CD4-positive, alpha-beta T cell treated with Interleukin-6 for 4 hours (primary cell): ENCODE data around the gene PCDHGA8.
A peak's percentile ranks its signal among the peaks of the same experiment; 100 is the strongest.
"Not testable (repeated sequence)": the region's sequence is repeated elsewhere in the genome, so short reads cannot be mapped to it uniquely, and the experiment has no call there.

Experiments
- DNase-seq: peaks from one replicate; pipeline ENCODE4 v3.0.0-alpha.2; 2020; ENCODE audit warnings: mixed read lengths

The PCDHGA8 gene

DNA sequence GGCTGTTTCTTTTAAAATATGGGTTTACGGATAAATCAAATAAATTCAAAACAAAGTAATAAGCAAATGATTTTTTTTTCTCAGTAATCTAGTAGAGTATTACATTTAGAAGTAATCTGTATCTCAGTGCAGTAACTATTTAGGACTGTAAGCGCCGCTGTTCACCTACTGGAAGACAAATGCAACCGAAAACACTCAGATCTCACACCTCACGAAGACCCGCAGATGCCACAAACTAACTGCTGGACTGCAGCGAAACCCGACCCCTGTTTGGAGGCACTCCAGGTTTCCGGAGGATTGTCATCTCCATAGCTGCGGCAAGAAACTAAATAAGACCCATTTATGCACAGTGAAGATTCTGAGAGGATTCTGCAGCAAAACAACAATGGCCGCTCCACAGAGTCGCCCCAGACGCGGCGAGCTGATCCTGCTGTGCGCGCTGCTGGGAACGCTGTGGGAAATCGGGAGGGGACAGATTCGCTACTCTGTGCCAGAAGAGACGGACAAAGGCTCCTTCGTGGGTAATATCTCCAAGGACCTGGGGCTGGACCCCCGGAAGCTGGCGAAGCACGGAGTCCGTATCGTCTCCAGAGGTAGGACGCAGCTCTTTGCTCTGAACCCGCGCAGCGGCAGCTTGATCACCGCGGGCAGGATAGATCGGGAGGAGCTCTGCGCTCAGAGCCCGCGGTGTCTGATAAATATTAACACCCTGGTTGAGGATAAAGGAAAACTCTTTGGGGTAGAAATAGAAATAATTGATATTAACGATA lies at the start of gene PCDHGA8:
TSS of gene PCDHGA8 (plus strand) at position 205 of the 770 bp plus-strand sequence. CDS start at position 386, 181 bp downstream.
- DNase-seq = no peak

- no peak for DNase-seq
Observed at GRCh38 chr5:141342773-141343172, 49.7 kb upstream of the PCDHGA8 start.

DNA sequence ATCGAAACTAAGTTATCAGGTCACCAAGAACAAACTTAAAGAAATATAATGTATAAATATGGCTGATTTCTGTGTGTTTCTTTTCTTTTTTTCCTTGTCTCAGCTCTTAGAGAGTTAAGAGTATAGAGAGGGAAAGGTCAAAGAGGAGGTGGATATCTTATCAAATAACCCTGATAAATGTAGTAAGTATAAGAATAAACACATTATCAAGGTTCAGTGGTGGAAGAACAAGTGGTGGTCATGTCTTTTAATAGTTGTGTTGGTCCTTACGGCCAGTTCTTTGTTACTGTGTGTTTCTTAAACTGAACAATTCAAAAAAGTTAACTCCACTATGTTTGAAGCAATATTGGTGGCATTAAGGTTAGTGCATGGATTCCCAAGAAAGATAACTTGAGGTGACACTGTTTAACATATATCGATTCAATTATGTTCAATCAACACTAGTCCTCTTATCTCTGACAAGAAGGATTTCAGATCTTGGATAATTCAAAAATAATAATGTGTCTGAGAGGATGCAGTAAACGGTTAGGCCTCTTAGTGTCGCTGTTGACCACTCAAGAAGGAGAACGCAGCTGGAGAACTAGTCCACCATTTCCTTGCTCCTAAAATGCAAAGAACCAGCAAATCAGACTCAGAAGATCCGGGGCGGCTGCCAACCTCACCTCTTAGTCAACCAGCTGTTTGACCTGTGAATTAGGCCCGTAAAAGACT lies 49.0 kb upstream of the PCDHGA8 start, which contains the start of gene PCDHGA3:
TSS of gene PCDHGA3 (plus strand) at position 588 of the 711 bp plus-strand sequence. CDS start 205 bp downstream, outside the sequence.
- DNase-seq = no peak

DNA sequence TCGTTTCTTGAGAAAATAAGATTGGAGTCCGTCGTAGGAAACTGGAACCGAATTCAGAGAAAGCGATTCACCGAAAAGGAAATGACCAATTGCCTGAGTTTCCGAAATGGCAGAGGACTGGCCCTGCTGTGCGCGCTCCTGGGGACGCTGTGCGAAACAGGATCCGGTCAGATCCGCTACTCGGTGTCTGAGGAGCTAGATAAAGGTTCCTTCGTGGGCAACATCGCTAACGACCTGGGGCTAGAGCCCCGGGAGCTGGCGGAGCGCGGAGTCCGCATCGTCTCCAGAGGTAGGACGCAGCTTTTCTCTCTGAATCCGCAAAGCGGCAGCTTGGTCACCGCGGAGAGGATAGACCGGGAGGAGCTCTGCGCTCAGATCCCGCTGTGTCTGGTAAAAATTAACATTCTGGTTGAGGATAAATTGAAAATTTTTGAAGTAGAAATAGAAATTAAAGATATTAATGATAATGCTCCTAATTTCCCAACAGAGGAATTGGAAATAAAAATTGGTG lies 48.4 kb upstream of the PCDHGA8 start:
- no peak for DNase-seq

DNA sequence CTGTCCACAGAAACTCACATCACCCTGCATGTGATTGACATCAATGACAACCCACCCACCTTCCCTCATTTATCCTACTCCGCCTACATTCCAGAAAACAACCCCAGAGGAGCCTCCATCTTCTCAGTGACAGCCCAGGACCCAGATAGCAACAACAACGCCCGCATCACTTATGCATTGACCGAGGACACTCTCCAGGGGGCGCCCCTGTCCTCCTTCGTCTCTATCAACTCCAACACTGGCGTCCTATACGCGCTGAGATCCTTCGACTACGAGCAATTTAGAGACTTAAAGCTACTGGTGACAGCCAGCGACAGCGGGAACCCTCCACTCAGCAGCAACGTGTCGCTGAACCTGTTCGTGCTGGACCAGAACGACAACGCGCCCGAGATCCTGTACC lies 47.1 kb upstream of the PCDHGA8 start:
- DNase-seq = no peak

GRCh38 chr5:141346017-141346416 lies 46.4 kb upstream of the PCDHGA8 start:
- not testable (repeated sequence) for DNase-seq

DNA sequence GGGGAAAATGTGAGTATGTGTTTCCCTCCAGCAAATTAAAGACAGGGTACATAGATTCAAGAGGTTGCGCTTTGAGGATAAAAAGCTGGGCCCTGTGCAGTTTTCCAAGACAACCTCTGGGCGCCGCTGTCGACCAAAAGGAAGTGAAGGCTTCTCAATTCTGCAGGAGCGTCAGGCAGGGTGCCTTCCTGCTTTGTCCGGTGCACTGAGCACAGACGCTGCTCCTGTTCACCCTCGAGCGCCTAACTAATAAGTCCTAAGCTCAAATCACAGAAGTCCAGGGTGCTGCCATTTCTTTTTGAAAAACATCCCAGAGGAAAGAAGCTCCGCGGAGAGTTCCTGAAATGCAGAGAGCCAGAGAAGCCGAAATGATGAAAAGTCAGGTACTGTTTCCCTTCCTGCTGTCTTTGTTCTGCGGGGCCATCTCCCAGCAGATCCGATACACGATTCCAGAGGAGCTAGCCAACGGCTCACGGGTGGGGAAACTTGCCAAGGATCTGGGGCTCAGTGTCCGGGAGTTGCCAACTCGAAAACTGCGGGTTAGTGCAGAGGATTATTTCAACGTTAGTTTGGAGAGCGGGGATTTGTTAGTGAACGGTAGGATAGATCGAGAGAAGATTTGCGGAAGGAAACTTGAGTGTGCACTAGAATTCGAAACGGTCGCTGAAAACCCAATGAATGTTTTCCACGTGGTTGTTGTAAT lies 42.4 kb upstream of the PCDHGA8 start, which contains the start of gene PCDHGB1:
TSS of gene PCDHGB1 (plus strand) at position 183 of the 703 bp plus-strand sequence. CDS start at position 345, 162 bp downstream.
- DNase-seq = peak; percentile 34

GRCh38 chr5:141351591-141351990 lies 40.8 kb upstream of the PCDHGA8 start:
- DNase-seq = no peak

- DNase-seq = no peak
Observed at GRCh38 chr5:141354900-141355469, 37.4 kb upstream of the PCDHGA8 start, which contains the start of gene PCDHGA4. TSS of gene PCDHGA4 (plus strand) at chr5:141355021. CDS start at chr5:141355108, 87 bp downstream.

DNA sequence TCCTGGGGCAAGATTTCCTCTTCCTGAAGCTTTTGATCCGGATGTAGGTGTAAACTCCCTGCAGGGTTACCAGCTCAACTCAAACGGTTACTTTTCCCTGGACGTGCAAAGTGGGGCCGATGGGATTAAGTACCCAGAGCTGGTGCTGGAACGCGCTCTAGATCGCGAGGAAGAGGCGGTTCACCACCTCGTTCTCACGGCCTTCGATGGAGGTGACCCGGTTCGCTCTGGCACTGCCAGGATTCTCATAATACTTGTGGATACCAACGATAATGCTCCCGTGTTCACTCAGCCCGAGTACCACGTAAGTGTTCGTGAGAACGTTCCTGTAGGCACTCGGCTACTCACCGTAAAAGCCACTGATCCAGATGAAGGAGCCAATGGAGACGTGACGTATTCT lies 36.8 kb upstream of the PCDHGA8 start:
- DNase-seq = no peak

GRCh38 chr5:141356133-141356532 lies 36.3 kb upstream of the PCDHGA8 start:
- no peak for DNase-seq

GRCh38 chr5:141356950-141357349 lies 35.5 kb upstream of the PCDHGA8 start:
- no peak for DNase-seq

DNA sequence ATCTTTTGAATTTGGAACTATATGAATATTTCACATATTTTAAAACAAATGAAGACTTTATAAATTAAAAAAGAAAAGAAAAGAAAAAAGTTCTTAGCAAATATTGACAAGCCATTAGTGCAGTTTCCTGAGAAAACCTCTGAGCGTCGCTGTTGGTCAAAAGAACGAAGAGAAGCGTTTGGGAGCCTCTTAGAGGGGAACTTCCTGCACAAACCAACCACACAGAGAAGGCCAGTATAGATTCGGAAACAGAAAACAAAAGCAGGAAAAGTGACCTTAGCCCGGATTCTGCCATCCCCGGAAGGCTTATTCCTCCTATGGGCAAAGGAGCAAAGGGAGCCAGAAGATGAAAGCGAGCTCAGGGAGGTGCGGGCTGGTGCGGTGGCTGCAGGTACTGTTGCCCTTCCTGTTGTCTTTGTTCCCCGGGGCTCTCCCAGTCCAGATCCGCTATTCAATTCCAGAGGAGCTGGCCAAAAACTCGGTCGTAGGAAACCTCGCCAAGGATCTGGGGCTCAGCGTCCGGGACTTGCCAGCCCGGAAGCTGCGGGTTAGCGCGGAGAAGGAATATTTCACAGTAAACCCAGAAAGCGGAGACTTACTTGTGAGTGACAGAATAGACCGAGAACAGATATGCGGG lies 32.5 kb upstream of the PCDHGA8 start, which contains the start of gene PCDHGB2:
TSS of gene PCDHGB2 (plus strand) at position 205 of the 637 bp plus-strand sequence. CDS start at position 347, 142 bp downstream.
- peak; percentile 3 for DNase-seq

DNA sequence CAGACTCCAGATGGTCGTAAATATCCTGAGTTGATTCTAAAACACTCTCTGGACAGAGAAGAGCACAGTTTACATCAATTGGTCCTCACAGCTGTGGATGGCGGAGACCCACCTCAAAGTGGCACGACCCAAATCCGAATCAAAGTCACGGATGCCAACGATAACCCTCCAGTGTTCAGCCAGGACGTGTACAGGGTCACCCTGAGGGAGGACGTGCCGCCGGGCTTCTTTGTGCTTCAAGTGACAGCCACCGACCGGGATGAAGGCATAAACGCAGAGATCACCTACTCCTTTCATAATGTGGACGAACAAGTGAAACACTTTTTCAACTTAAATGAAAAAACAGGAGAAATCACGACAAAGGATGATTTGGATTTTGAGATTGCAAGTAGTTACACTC lies 31.7 kb upstream of the PCDHGA8 start:
- no peak for DNase-seq

GRCh38 chr5:141362719-141363118 lies 29.7 kb upstream of the PCDHGA8 start:
- no peak for DNase-seq

DNA sequence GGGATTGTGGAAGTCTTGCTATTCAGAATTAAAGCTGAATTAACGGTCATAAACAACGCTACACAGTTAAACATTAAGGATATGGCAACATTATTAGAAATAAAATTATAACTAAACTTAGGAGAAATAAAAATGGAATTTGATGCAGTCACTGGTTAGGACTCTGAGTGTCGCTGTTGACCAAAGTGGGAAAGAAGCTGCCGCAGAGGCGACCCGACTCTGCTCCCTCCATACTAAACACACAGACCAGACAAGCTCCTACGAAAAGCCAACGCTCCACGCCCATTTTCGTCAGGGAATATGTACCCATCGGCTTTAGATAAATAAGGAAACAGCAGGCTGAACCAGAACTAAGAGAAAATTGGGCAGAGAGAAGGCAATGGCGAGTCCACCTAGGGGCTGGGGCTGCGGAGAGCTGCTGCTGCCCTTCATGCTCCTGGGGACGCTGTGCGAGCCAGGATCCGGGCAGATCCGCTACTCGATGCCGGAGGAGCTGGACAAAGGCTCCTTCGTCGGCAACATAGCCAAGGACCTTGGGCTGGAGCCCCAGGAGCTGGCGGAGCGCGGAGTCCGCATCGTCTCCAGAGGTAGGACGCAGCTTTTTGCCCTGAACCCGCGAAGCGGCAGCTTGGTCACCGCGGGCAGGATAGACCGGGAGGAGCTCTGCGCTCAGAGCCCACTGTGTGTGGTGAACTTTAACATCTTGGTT lies 28.3 kb upstream of the PCDHGA8 start, which contains the start of gene PCDHGA5:
TSS of gene PCDHGA5 (plus strand) at position 211 of the 709 bp plus-strand sequence. CDS start at position 380, 169 bp downstream.
- no peak for DNase-seq

DNA sequence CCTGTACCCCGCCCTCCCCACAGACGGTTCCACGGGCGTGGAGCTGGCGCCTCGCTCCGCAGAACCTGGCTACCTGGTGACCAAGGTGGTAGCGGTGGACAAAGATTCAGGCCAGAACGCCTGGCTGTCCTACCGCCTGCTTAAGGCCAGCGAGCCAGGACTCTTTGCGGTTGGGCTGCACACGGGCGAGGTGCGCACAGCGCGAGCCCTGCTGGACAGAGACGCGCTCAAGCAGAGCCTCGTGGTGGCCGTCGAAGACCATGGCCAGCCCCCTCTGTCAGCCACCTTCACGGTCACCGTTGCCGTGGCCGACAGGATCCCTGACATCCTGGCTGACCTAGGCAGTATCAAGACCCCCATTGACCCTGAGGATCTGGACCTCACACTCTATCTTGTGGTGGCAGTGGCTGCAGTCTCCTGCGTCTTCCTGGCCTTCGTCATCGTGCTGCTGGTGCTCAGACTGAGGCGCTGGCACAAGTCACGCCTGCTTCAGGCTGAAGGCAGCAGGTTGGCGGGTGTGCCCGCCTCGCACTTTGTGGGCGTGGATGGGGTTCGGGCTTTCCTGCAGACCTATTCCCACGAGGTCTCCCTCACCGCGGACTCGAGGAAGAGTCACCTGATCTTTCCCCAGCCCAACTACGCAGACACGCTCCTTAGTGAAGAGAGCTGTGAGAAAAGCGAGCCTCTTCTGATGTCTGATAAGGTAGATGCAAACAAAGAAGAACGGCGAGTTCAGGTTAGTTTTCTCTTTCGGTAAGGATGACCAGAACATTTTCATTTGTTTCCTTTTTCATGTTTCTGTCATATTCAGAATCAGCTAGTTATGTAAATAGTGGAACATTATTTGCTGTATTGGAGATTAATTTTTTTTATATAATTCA lies 26.2 kb upstream of the PCDHGA8 start:
- DNase-seq = no peak

GRCh38 chr5:141369994-141370848 lies 22.2 kb upstream of the PCDHGA8 start, which contains the start of gene PCDHGB3:
TSS of gene PCDHGB3 (plus strand) at chr5:141370242. CDS start at chr5:141370395, 153 bp downstream.
- DNase-seq = peak; percentile 42
